Body of pancreas (tissue), 4 donors: ENCODE measurements around the gene KCNAB1.

Source experiments
- POLR2A ChIP-seq, 3 donors: fragments of 450-650 bp; IDR thresholded peaks; one replicate each; pipeline ENCODE4 v1.6.1; 2016; ENCODE audit warnings: antibody characterized with exemption in 3 of 3, mild to moderate bottlenecking in 2 of 3
- TF ChIP-seq, protein P1 (sequence below), 7 experiments: fragments of 450-650 bp in 4 of 7; fragments of 200-600 bp in 3 of 7; sonication (generic) in 3 of 7; IDR thresholded peaks; one replicate each; pipeline ENCODE4 v1.5.1; 2016 to 2019; ENCODE audit warnings: antibody characterized with exemption in 7 of 7

GRCh38 chr3:156459434-156459833, 339.1 kb downstream of the KCNAB1 start:
- TF ChIP-seq, protein P1, sequence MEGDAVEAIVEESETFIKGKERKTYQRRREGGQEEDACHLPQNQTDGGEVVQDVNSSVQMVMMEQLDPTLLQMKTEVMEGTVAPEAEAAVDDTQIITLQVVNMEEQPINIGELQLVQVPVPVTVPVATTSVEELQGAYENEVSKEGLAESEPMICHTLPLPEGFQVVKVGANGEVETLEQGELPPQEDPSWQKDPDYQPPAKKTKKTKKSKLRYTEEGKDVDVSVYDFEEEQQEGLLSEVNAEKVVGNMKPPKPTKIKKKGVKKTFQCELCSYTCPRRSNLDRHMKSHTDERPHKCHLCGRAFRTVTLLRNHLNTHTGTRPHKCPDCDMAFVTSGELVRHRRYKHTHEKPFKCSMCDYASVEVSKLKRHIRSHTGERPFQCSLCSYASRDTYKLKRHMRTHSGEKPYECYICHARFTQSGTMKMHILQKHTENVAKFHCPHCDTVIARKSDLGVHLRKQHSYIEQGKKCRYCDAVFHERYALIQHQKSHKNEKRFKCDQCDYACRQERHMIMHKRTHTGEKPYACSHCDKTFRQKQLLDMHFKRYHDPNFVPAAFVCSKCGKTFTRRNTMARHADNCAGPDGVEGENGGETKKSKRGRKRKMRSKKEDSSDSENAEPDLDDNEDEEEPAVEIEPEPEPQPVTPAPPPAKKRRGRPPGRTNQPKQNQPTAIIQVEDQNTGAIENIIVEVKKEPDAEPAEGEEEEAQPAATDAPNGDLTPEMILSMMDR (IDR thresholded peaks at IDR 0.05): no peak
- no peak for TF ChIP-seq POLR2A (IDR thresholded peaks at IDR 0.05)
